IPS-20b (cell line): ENCODE results near the gene KCNK17.

Experiments used
- H3K27ac ChIP-seq: one replicate; pipeline ENCODE4 v1.5.1; 2013; ENCODE audit warnings: low read length
- H3K27me3 ChIP-seq: 2 replicates; pipeline ENCODE4 v1.6.1; 2013; ENCODE audit warnings: mild to moderate bottlenecking, low read length, inconsistent platforms; ENCODE audit not compliant: insufficient read depth
- H3K36me3 ChIP-seq: 2 replicates; pipeline ENCODE4 v1.6.1; 2013; ENCODE audit warnings: low read depth, mild to moderate bottlenecking, inconsistent platforms, low read length, moderate library complexity; ENCODE audit not compliant: insufficient read depth
- H3K4me1 ChIP-seq: 2 replicates; pipeline ENCODE4 v1.6.1; 2013; ENCODE audit warnings: mild to moderate bottlenecking, control low read depth, inconsistent platforms, low read length, moderate library complexity; ENCODE audit not compliant: insufficient read depth
- H3K4me3 ChIP-seq: 2 replicates; pipeline ENCODE4 v1.5.1; 2013; ENCODE audit warnings: mild to moderate bottlenecking, low read length, inconsistent platforms
- H3K9ac ChIP-seq: 2 replicates; pipeline ENCODE4 v1.6.1; 2013; ENCODE audit warnings: low read depth, mild to moderate bottlenecking, inconsistent platforms, low read length, moderate library complexity
- H3K9me3 ChIP-seq: 2 replicates; pipeline ENCODE4 v1.6.1; 2013; ENCODE audit warnings: mild to moderate bottlenecking, low read depth, low read length, inconsistent platforms; ENCODE audit not compliant: insufficient read depth

The KCNK17 gene

GRCh38 chr6:39260953-39261352, 53.3 kb downstream of the KCNK17 start:
- Histone ChIP-seq H3K36me3 (no peaks in the 10 kb centered on the region), H3K4me3 (no peak overlapping the region), H3K4me1 (peaks cover 22% of the 10 kb centered on the region; the same call in 1 of the 2 replicates), H3K27me3 (no peaks in the 10 kb centered on the region), H3K9ac (no peak overlapping the region), H3K27ac (no peak overlapping the region), H3K9me3 (no peaks in the 10 kb centered on the region)

- Histone ChIP-seq H3K4me1 (peaks cover 22% of the 10 kb centered on the region; the same call in 1 of the 2 replicates), H3K27me3 (no peaks in the 10 kb centered on the region), H3K4me3 (no peak overlapping the region), H3K36me3 (no peaks in the 10 kb centered on the region), H3K27ac (no peak overlapping the region), H3K9ac (no peak overlapping the region), H3K9me3 (no peaks in the 10 kb centered on the region)
These were observed 53.8 kb downstream of the KCNK17 start for GRCh38 chr6:39260456-39260855.

- Histone ChIP-seq H3K9ac (peak overlapping the region; percentile 19; the same call in 1 of the 2 replicates), H3K4me1 (peaks cover 10% of the 10 kb centered on the region; the same call in 1 of the 2 replicates), H3K27me3 (no peaks in the 10 kb centered on the region), H3K36me3 (no peaks in the 10 kb centered on the region), H3K27ac (no peak overlapping the region), H3K9me3 (no peaks in the 10 kb centered on the region), H3K4me3 (no peak overlapping the region)
These were observed 57.8 kb downstream of the KCNK17 start for GRCh38 chr6:39256294-39256940.

- no peaks in the 10 kb centered on the region for H3K36me3 ChIP-seq
These were observed 59.2 kb downstream of the KCNK17 start for GRCh38 chr6:39254999-39255535.

GRCh38 chr6:39251406-39251805, 62.8 kb downstream of the KCNK17 start:
- no peak overlapping the region for H3K9ac ChIP-seq
- no peak overlapping the region for H3K4me3 ChIP-seq
- no peaks in the 10 kb centered on the region for H3K9me3 ChIP-seq
- H3K27ac ChIP-seq, result no peak overlapping the region
- peaks cover 3% of the 10 kb centered on the region; the same call in 1 of the 2 replicates for H3K4me1 ChIP-seq
- no peaks in the 10 kb centered on the region for H3K27me3 ChIP-seq
- H3K36me3 ChIP-seq, result no peaks in the 10 kb centered on the region

More at GRCh38 chr6:39254999-39255535, 59.2 kb downstream of the KCNK17 start:
- Histone ChIP-seq H3K27me3 (no peaks in the 10 kb centered on the region), H3K27ac (no peak overlapping the region), H3K9me3 (no peaks in the 10 kb centered on the region), H3K4me1 (peaks cover 6% of the 10 kb centered on the region; the same call in 1 of the 2 replicates), H3K9ac (no peak overlapping the region), H3K4me3 (no peak overlapping the region)

- no peak overlapping the region for H3K4me3 ChIP-seq
These were observed 63.7 kb downstream of the KCNK17 start for GRCh38 chr6:39250507-39250906.

GRCh38 chr6:39249278-39249677, 64.9 kb downstream of the KCNK17 start:
- no peak overlapping the region for H3K9ac ChIP-seq
- H3K9me3 ChIP-seq, result no peaks in the 10 kb centered on the region
- no peaks in the 10 kb centered on the region for H3K27me3 ChIP-seq
- H3K36me3 ChIP-seq, result no peaks in the 10 kb centered on the region
- no peaks in the 10 kb centered on the region for H3K4me1 ChIP-seq
- no peak overlapping the region for H3K27ac ChIP-seq
- no peak overlapping the region for H3K4me3 ChIP-seq

More at GRCh38 chr6:39250507-39250906, 63.7 kb downstream of the KCNK17 start:
- H3K27me3 ChIP-seq, result no peaks in the 10 kb centered on the region
- no peak overlapping the region for H3K27ac ChIP-seq
- no peaks in the 10 kb centered on the region for H3K36me3 ChIP-seq
- no peaks in the 10 kb centered on the region for H3K4me1 ChIP-seq
- H3K9ac ChIP-seq, result no peak overlapping the region
- H3K9me3 ChIP-seq, result no peaks in the 10 kb centered on the region
